Urinary bladder (tissue), 4 donors: Measurements from ENCODE around the gene BCR. TPM values are rescaled to one million over a fixed set of nuclear protein-coding genes. Genes with fewer than 3 reads are reported as not detected.
"Not testable (repeated sequence)": the region's sequence is repeated elsewhere in the genome, so short reads cannot be mapped to it uniquely, and the experiment has no call there.

Experiments
- DNase-seq: peaks from one replicate; pipeline ENCODE4 v3.0.0-alpha.2; 2015; ENCODE audit errors: extremely low spot score
- H3K27ac ChIP-seq: one replicate; pipeline ENCODE4 v1.5.1; 2013; ENCODE audit warnings: low read depth, mild to moderate bottlenecking, moderate library complexity
- H3K36me3 ChIP-seq: one replicate; pipeline ENCODE4 v1.6.1; 2013; ENCODE audit warnings: mild to moderate bottlenecking, moderate library complexity; ENCODE audit not compliant: insufficient read depth
- H3K4me1 ChIP-seq: one replicate; pipeline ENCODE4 v1.6.1; 2013; ENCODE audit warnings: mild to moderate bottlenecking, moderate library complexity; ENCODE audit not compliant: insufficient read depth
- H3K4me3 ChIP-seq: one replicate; pipeline ENCODE4 v1.5.1; 2013; ENCODE audit warnings: low read depth, low read length
- WGBS: extraction: QIAGEN DNeasy Blood & Tissue Kit; methylation state at CpG from one replicate; pipeline ENCODE4 v1.1.7; 2013; 5-methylcytosine and 5-hydroxymethylcytosine counted together
- polyA plus RNA-seq: library from polyadenylated mRNA; stranded (reverse); fragments of 200-250 nt; gene quantifications from one replicate; pipeline ENCODE4 v1.2.3, GENCODE V29; 2013
- small RNA-seq: library from RNA; depleted of rRNA; stranded (forward); fragments of <200 nt; gene quantifications from one replicate; pipeline ENCODE3, GENCODE V24; 2014
- total RNA-seq: library from RNA; depleted of rRNA; stranded (reverse); fragments of >200 nt; gene quantifications from one replicate; pipeline ENCODE4 v1.2.3, GENCODE V29; 2014
- donor health status: healthy with polysubstance abuse.
- donor health status: healthy.

BCR gene
- total and polyA plus RNA-seq, 2 donors, result 14.1 to 35.0 TPM

DNA sequence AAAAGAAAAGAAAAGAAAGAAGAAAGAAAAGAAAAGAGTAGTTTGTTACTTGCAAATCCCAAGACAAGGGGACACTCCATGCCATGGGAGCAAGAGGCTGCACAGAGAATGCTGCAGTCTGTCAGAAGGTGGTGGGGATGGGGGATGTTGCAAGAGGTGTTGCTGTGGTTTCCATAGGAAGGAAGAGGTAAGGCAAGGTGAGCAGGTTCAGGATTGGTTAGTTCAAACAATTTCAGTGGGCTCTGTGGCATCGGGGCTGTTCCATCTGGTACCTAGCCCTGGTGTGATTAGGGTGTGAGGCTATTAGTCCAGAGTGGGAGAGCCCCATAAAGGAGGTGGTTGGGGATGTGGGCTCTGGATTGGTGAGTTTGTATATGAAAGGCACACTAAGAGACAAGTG, 172.7 kb downstream of the BCR start:
- 73% methylated on average over 1 of the region's 1 CpG for WGBS
- Histone ChIP-seq H3K4me3 (no peak overlapping the region), H3K4me1 (no peaks in the 10 kb centered on the region)

DNA sequence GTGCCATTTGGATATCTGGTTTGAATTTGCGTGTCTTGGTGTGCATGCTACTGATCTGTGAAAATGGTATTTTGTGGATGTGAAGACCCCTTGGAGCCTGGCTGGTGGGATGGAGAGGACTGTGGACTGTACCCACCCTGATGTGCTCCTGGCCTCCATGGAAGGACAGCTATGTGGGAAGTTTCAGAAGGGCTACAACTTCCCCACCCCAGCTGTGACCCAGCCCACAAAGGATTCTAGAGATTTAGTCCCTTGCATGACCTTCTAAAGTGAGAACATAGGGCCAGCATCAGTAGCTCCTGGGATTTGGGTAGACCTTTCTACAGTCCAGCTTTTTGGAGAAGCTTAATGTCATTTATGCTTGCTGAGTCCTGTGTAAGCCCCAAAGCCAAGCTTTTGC, 173.4 kb downstream of the BCR start:
- H3K27ac ChIP-seq, result no peak overlapping the region
- WGBS, result 93% methylated on average over 1 of the region's 1 CpG
- H3K4me1 ChIP-seq, result no peaks in the 10 kb centered on the region
- DNase-seq, result no peak
- H3K36me3 ChIP-seq, result no peaks in the 10 kb centered on the region
- H3K4me3 ChIP-seq, result no peak overlapping the region

More for the DNA sequence above, 172.7 kb downstream of the BCR start:
- no peak overlapping the region for H3K27ac ChIP-seq
- no peaks in the 10 kb centered on the region for H3K36me3 ChIP-seq
- no peak for DNase-seq

DNA sequence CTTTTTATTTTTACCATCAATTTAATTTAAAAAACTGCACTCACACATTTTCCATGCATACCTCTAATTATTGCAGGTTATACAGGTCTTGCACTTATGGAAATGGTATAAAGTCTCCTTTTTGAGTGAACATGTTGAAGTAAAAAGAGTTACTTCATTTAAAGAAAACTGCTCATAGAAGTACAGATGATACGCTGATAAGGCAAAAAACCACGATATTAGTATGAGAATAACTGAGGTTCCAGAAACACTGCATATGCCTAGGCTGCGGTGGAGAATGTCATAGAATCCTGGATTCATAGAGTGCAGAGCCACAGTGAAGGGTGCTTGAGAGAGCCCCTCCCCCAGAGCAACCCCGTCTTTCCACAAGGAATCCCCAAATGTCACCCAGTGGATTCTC, 175.8 kb downstream of the BCR start:
- no peak for DNase-seq
- no peak overlapping the region for H3K4me3 ChIP-seq
- WGBS, result 83% methylated on average over 4 of the region's 4 CpGs
- no peak overlapping the region for H3K27ac ChIP-seq
- H3K4me1 ChIP-seq, result no peaks in the 10 kb centered on the region
- H3K36me3 ChIP-seq, result no peaks in the 10 kb centered on the region

GRCh38 chr22:23357053-23357452, 176.7 kb downstream of the BCR start:
- Histone ChIP-seq H3K27ac (no peak overlapping the region), H3K4me3 (no peak overlapping the region), H3K4me1 (no peaks in the 10 kb centered on the region), H3K36me3 (no peaks in the 10 kb centered on the region)
- WGBS, result 58% methylated on average over 14 of the region's 14 CpGs
- DNase-seq, result no peak

DNA sequence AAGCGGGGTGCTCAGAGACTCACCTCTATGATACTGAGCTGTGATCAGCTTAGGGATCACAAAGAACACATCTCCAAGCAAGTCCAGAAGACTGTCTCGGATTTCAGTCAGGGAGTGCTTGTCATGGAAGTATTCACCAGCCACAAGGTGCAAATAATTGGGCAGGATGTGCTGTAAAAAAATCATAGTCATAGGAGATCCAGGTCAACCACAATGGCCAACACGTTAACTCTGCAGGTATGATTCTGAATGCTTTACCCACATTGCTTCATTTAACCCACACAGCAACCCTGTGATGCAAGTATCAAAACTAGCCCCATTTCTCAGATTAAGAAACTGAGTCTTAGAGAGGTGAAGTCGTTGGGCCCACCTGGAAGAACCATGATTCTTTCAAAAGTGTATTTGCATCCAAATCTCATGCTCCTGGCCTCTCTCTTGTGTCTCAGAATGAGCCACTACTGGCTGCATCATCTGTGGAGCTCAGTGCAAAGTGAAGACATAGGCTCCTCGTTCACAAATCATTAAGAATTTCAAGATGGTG, 179.3 kb downstream of the BCR start:
- H3K4me1 ChIP-seq, result no peaks in the 10 kb centered on the region
- no peak for DNase-seq
- WGBS, result 65% methylated on average over 5 of the region's 5 CpGs
- H3K4me3 ChIP-seq, result no peak overlapping the region
- no peaks in the 10 kb centered on the region for H3K36me3 ChIP-seq
- H3K27ac ChIP-seq, result no peak overlapping the region

DNA sequence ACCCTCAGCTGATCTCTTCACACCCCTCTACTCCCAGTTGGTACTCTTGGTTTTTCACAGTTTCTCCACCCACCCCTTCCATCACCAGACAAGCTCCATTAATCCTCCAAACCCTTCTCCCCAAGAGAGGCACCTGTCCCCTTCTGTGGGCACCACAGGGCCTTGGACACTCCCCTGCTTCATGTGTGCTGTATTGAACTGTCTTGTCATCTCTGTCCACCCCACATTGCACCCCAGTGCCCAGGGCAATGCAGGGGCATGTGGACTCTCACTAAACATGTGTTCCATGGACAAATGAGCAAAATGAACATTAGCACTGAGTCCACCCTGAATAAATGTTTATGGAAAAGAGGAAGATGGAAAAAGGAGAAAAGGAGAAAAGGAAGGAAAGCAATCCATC, 181.4 kb downstream of the BCR start:
- H3K4me1 ChIP-seq, result no peaks in the 10 kb centered on the region
- DNase-seq, result no peak
- H3K27ac ChIP-seq, result no peak overlapping the region
- H3K4me3 ChIP-seq, result no peak overlapping the region
- no peaks in the 10 kb centered on the region for H3K36me3 ChIP-seq

- DNase-seq, result no peak
- Histone ChIP-seq H3K36me3 (no peaks in the 10 kb centered on the region), H3K4me1 (no peaks in the 10 kb centered on the region), H3K4me3 (no peak overlapping the region), H3K27ac (no peak overlapping the region)
- WGBS, result 63% methylated on average over 3 of the region's 3 CpGs
Measured at GRCh38 chr22:23363683-23364082, 183.4 kb downstream of the BCR start.

- Histone ChIP-seq H3K4me3 (no peak overlapping the region), H3K4me1 (no peaks in the 10 kb centered on the region), H3K27ac (no peak overlapping the region), H3K36me3 (no peaks in the 10 kb centered on the region)
- 77% methylated on average over 3 of the region's 3 CpGs for WGBS
- DNase-seq, result no peak
Measured at GRCh38 chr22:23364389-23364788, 184.1 kb downstream of the BCR start.

DNA sequence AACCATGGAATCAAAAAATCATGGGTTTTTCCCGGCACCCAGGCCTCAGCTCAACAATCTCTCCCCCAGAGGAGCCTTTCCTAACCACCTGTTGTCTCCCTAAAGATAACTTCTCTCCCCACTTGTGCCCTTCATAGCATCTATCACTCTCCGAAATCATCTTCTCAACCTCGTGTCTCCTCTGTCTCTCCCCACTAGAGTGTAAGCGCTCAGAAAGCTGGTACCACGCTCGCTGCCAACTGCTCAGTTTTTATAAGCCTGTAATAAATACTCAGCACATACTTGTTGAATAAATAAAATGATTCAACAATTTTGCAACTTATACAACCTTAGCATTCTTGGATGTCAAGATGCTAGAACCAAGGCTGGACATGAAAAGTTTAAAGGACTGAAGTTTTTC, 185.2 kb downstream of the BCR start:
- no peak for DNase-seq

GRCh38 chr22:23365961-23366360, 185.7 kb downstream of the BCR start:
- H3K27ac ChIP-seq, result no peak overlapping the region
- no peaks in the 10 kb centered on the region for H3K4me1 ChIP-seq
- no peaks in the 10 kb centered on the region for H3K36me3 ChIP-seq
- no peak overlapping the region for H3K4me3 ChIP-seq
- no peak for DNase-seq
- 81% methylated on average over 4 of the region's 4 CpGs for WGBS

More for the DNA sequence above, 185.2 kb downstream of the BCR start:
- Histone ChIP-seq H3K36me3 (no peaks in the 10 kb centered on the region), H3K4me1 (no peaks in the 10 kb centered on the region), H3K27ac (no peak overlapping the region), H3K4me3 (no peak overlapping the region)
- 69% methylated on average over 6 of the region's 6 CpGs for WGBS

- DNase-seq, H3K36me3 ChIP-seq, H3K27ac ChIP-seq, H3K4me3 ChIP-seq, H3K4me1 ChIP-seq: not testable (repeated sequence)
- 15% methylated on average over 3 of the region's 3 CpGs for WGBS
Measured at GRCh38 chr22:23367196-23367595, 186.9 kb downstream of the BCR start.

Small RNAs within 50 kb of the gene (small RNA-seq; reads per million reads assigned to genes)
- gene BCRP8, result not detected
- gene RF00017, result not detected
- gene RF00066, result not detected
- not detected for gene RN7SL263P

Other genes starting within 250 kb of the BCR start
- 5.4 TPM for gene GNAZ, start 110.0 kb upstream of the BCR start, total RNA-seq
- gene GNAZ, start 110.0 kb upstream of the BCR start, polyA plus RNA-seq, result 12.2 TPM
- 0.58 TPM for gene RSPH14, start 38.5 kb upstream of the BCR start, total RNA-seq
- 0.13 TPM for gene RSPH14, start 38.5 kb upstream of the BCR start, polyA plus RNA-seq
- 2.0 TPM for gene RAB36, start 35.0 kb upstream of the BCR start, total RNA-seq
- 3.7 TPM for gene RAB36, start 35.0 kb upstream of the BCR start, polyA plus RNA-seq